ENCODE data around the gene KRTCAP2.

- no peak for TF ChIP-seq EZH2 (IDR thresholded peaks at IDR 0.05; ENCODE audit: insufficient read depth, poor library complexity, severe bottlenecking)
- no peak for TF ChIP-seq EZH2phosphoT487 (IDR thresholded peaks at IDR 0.05; ENCODE audit: insufficient read depth, low read depth)
Measured at GRCh38 chr1:155186794-155187455, 13.8 kb upstream of the KRTCAP2 start.
